Astrocyte (in vitro differentiated cells and primary cell): ENCODE data around the gene MYADML2. TPM values are rescaled to one million over a fixed set of nuclear protein-coding genes. Genes with fewer than 3 reads are reported as not detected.
"Not testable (repeated sequence)": the region's sequence is repeated elsewhere in the genome, so short reads cannot be mapped to it uniquely, and the experiment has no call there.

ENCODE experiments used
- DNase-seq: peaks from one replicate; pipeline ENCODE4 v3.0.0-alpha.2; 2010; ENCODE audit warnings: low read depth
- FAIRE-seq: peaks from 2 replicates; lab custom pipeline; 2011; peaks lifted over from hg19 to GRCh38; lab: Jason Lieb, UNC
- H2AFZ ChIP-seq: 2 replicates; pipeline ENCODE4 v1.6.0; 2012; ENCODE audit warnings: low read depth, low read length, inconsistent platforms
- H3K27ac ChIP-seq: 2 replicates; pipeline ENCODE4 v1.5.1; 2011; ENCODE audit warnings: low read depth, low read length, inconsistent platforms
- H3K27me3 ChIP-seq: 2 replicates; pipeline ENCODE4 v1.6.0; 2011; ENCODE audit warnings: low read length, inconsistent platforms; ENCODE audit not compliant: insufficient read depth
- H3K36me3 ChIP-seq: 2 replicates; pipeline ENCODE4 v1.5.1; 2011; ENCODE audit warnings: low read length, inconsistent platforms; ENCODE audit not compliant: insufficient read depth
- H3K4me1 ChIP-seq: 2 replicates; pipeline ENCODE4 v1.5.1; 2011; ENCODE audit warnings: low read length, inconsistent platforms; ENCODE audit not compliant: insufficient read depth
- H3K4me2 ChIP-seq: 2 replicates; pipeline ENCODE4 v1.6.0; 2012; ENCODE audit warnings: low read length, inconsistent platforms
- H3K4me3 ChIP-seq: 2 replicates; pipeline ENCODE4 v1.5.1; 2011; ENCODE audit warnings: low read depth, mild to moderate bottlenecking, low read length, inconsistent platforms; ENCODE audit not compliant: insufficient read depth
- H3K79me2 ChIP-seq: 2 replicates; pipeline ENCODE4 v1.6.0; 2012; ENCODE audit warnings: mild to moderate bottlenecking, low read length, inconsistent platforms; ENCODE audit not compliant: insufficient read depth
- H3K9ac ChIP-seq: 2 replicates; pipeline ENCODE4 v1.6.0; 2012; ENCODE audit warnings: mild to moderate bottlenecking, low read length, inconsistent platforms
- H3K9me3 ChIP-seq: 2 replicates; pipeline ENCODE4 v1.5.1; 2012; ENCODE audit warnings: low read depth, mild to moderate bottlenecking, low read length, inconsistent platforms; ENCODE audit not compliant: insufficient read depth
- H4K20me1 ChIP-seq: 2 replicates; pipeline ENCODE4 v1.6.0; 2012; ENCODE audit warnings: low read length, inconsistent platforms; ENCODE audit not compliant: insufficient read depth
- H3K27ac Mint-ChIP-seq: one replicate; pipeline ENCODE4 v1.8.0; 2021; ENCODE audit warnings: mild to moderate bottlenecking, mixed read lengths; ENCODE audit not compliant: unreplicated experiment
- H3K27me3 Mint-ChIP-seq: one replicate; pipeline ENCODE4 v1.8.0; 2021; ENCODE audit warnings: low read depth, mixed read lengths; ENCODE audit not compliant: unreplicated experiment
- H3K36me3 Mint-ChIP-seq: one replicate; pipeline ENCODE4 v1.8.0; 2021; ENCODE audit warnings: low read depth, mixed read lengths; ENCODE audit not compliant: unreplicated experiment
- H3K4me1 Mint-ChIP-seq: one replicate; pipeline ENCODE4 v1.8.0; 2021; ENCODE audit warnings: low read depth, mixed read lengths; ENCODE audit not compliant: unreplicated experiment
- H3K4me3 Mint-ChIP-seq: one replicate; pipeline ENCODE4 v1.8.0; 2021; ENCODE audit warnings: mild to moderate bottlenecking, moderate library complexity, mixed read lengths; ENCODE audit not compliant: unreplicated experiment
- H3K9me3 Mint-ChIP-seq: one replicate; pipeline ENCODE4 v1.8.0; 2021; ENCODE audit warnings: mild to moderate bottlenecking, mixed read lengths; ENCODE audit not compliant: unreplicated experiment
- CTCF ChIP-seq: IDR thresholded peaks from 2 replicates; pipeline ENCODE4 v1.5.1; 2011; ENCODE audit warnings: low read depth, mild to moderate bottlenecking, inconsistent platforms, low read length, moderate library complexity; ENCODE audit not compliant: insufficient read depth
- EZH2 ChIP-seq: IDR thresholded peaks from 2 replicates; pipeline ENCODE4 v1.6.1; 2012; ENCODE audit warnings: mild to moderate bottlenecking, low read length, inconsistent platforms; ENCODE audit not compliant: insufficient read depth
- total RNA-seq: library from RNA; stranded (reverse); gene quantifications from 2 replicates; pipeline ENCODE4 v1.2.1, GENCODE V29; 2021

MYADML2 gene
- total RNA-seq, 1 donor from 2014 or later: not detected

DNA sequence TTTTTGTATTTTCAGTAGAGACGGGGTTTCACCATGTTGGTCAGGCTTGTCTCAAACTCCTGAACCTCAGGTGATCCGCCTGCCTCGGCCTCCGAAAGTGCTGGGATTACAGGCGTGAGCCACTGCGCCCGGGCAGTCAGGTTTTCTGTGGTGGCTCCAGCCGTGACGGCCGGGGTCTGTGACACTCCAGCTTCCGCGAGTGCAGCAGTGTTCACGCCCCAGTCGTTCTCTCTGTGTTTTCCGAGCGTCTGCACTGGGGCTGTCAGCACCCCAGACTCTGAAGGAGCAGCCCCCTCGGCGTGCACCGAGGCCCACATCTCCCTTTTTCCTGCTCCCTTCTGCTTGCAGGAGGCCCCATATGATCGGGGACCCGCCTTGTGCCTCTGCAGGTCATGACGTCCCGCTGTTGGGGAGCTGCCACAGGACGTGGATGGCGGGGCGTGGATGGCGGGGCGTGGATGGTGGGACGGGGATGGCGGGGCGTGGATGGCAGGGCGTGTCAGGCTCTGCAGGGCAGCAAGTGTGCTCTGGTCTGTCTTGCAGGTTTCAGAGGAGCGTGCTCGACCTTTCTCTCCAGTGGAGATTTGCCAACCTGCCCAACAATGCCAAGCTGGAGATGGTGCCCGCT lies 36.1 kb upstream of the MYADML2 start:
- H3K4me1 Mint-ChIP-seq: peaks cover 7% of the 10 kb centered on the region
- peaks cover 14% of the 10 kb centered on the region for H3K36me3 Mint-ChIP-seq
- no peaks in the 10 kb centered on the region for H3K9me3 ChIP-seq
- peaks cover under 1% of the 10 kb centered on the region for H3K4me1 ChIP-seq
- H3K27ac Mint-ChIP-seq: no peak overlapping the region
- no peaks in the 10 kb centered on the region for H3K27me3 ChIP-seq
- no peak for DNase-seq
- no peak overlapping the region for H3K27ac ChIP-seq
- H4K20me1 ChIP-seq: peaks cover 17% of the 10 kb centered on the region
- no peak overlapping the region for H3K9ac ChIP-seq
- no peak overlapping the region for H3K4me3 ChIP-seq
- H3K4me2 ChIP-seq: no peak overlapping the region
- H2AFZ ChIP-seq: no peak overlapping the region
- TF ChIP-seq CTCF (no peak), EZH2 (no peak)
- no peaks in the 10 kb centered on the region for H3K27me3 Mint-ChIP-seq
- no peak for FAIRE-seq
- no peak overlapping the region for H3K4me3 Mint-ChIP-seq
- peaks cover 18% of the 10 kb centered on the region for H3K36me3 ChIP-seq
- H3K79me2 ChIP-seq: peaks cover 4% of the 10 kb centered on the region
- H3K9me3 Mint-ChIP-seq: no peaks in the 10 kb centered on the region

DNA sequence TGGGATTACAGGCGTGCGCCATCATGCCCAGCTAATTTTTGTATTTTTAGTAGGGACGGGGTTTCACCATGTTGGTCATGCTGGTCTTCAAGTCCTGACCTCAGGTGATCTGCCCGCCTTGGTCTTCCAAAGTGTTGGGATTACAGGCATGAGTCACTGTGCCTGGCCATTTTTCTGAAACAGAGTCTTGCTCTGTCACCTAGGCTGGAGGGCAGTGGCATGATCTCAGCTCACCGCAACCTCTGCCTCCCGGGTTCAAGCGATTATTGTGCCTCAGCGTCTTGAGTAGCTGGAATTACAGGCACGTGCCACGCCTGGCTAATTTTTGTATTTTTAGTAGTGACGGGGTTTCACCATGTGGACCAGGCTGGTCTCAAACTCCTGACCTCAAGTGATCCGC lies 34.5 kb upstream of the MYADML2 start:
- FAIRE-seq, H3K4me2 ChIP-seq: not testable (repeated sequence)

DNA sequence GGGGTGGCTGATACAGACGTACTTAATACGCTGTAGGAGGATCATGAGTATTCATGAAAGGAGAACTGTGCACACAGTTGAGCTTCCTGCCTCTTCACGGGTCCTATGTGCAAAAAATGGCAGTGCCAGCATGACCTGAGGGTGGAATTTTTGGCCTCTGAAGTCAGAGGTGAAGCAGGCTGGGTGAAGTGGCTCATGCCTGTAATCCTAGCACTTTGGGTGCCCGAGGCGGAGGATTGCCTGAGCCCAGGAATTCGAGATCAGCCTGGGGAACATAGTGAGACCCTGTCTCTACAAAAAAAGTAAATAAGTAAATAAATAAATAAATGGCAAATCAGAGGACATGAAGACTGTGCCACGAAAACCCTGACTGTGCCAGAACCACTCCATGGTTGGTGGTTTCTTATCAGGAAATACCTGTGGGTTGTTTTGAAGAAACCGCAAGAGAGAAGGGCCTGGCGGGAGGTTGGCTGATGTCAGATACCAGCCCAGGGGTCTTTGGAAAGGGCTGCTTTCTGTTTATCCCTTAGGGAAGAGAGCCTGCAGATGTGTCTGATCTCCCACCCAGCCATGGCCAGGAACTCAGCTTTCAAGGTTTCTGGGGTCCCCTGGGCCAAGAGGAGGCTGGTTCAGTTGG lies 33.8 kb upstream of the MYADML2 start:
- no peaks in the 10 kb centered on the region for H3K27me3 Mint-ChIP-seq
- H3K36me3 Mint-ChIP-seq: peaks cover 4% of the 10 kb centered on the region
- TF ChIP-seq CTCF: no peak
- no peak for TF ChIP-seq EZH2
- FAIRE-seq (no peak), DNase-seq (no peak)
- Histone ChIP-seq H3K4me3 (no peak overlapping the region), H3K27me3 (no peaks in the 10 kb centered on the region), H3K27ac (no peak overlapping the region), H2AFZ (no peak overlapping the region), H3K4me2 (no peak overlapping the region), H3K79me2 (peaks cover 7% of the 10 kb centered on the region), H3K4me1 (peaks cover 7% of the 10 kb centered on the region), H3K9me3 (no peaks in the 10 kb centered on the region), H3K36me3 (peaks cover 17% of the 10 kb centered on the region), H3K9ac (no peak overlapping the region), H4K20me1 (peaks cover 16% of the 10 kb centered on the region)
- H3K4me3 Mint-ChIP-seq: no peak overlapping the region
- H3K9me3 Mint-ChIP-seq: no peaks in the 10 kb centered on the region
- peaks cover 7% of the 10 kb centered on the region for H3K4me1 Mint-ChIP-seq
- no peak overlapping the region for H3K27ac Mint-ChIP-seq

More for the DNA sequence above, 34.5 kb upstream of the MYADML2 start:
- not testable (repeated sequence) for H3K79me2 ChIP-seq, H3K36me3 Mint-ChIP-seq, H3K27me3 Mint-ChIP-seq, H3K27ac ChIP-seq, H3K9me3 Mint-ChIP-seq, H3K4me1 ChIP-seq, H3K27ac Mint-ChIP-seq, H2AFZ ChIP-seq, H3K4me3 Mint-ChIP-seq, H3K9ac ChIP-seq, H3K4me3 ChIP-seq, DNase-seq, H3K4me1 Mint-ChIP-seq, H3K27me3 ChIP-seq, H3K9me3 ChIP-seq
- peaks cover 17% of the 10 kb centered on the region for H4K20me1 ChIP-seq
- peaks cover 18% of the 10 kb centered on the region for H3K36me3 ChIP-seq
